Tibial artery (tissue), 4 donors: ENCODE data around the gene RAVER1.

ENCODE experiments used
- DNase-seq, 2 donors: peaks; one replicate each; pipeline ENCODE4 v3.0.0-alpha.2; 2019
- H3K27ac ChIP-seq, 2 donors: fragments of 200-600 bp; sonication (generic) in 1 of 2; 1 replicate in 1 of 2; 2 replicates in 1 of 2; pipeline ENCODE4 v1.5.1; 2018 to 2019; ENCODE audit warnings: mild to moderate bottlenecking in 1 of 2
- H3K27me3 ChIP-seq, 2 donors: fragments of 200-600 bp; sonication (generic) in 1 of 2; one replicate each; pipeline versions ENCODE4 v1.5.1 to v1.6.0; 2016 to 2019
- H3K36me3 ChIP-seq, 3 donors: fragments of 200-600 bp; sonication (generic) in 2 of 3; one replicate each; pipeline ENCODE4 v1.5.1; 2016 to 2019; ENCODE audit warnings: mild to moderate bottlenecking in 2 of 3
- H3K4me1 ChIP-seq, 4 donors: fragments of 200-600 bp; sonication (generic) in 2 of 4; 1 replicate in 3 of 4; 2 replicates in 1 of 4; pipeline ENCODE4 v1.5.1; 2016 to 2019
- H3K4me3 ChIP-seq, 2 donors: fragments of 200-600 bp; sonication (generic) in 1 of 2; 1 replicate in 1 of 2; 2 replicates in 1 of 2; pipeline ENCODE4 v1.5.1; 2018 to 2019; ENCODE audit warnings: mild to moderate bottlenecking in 2 of 2
- H3K9me3 ChIP-seq, 3 donors: fragments of 200-600 bp; sonication (generic) in 1 of 3; one replicate each; pipeline ENCODE4 v1.5.1; 2016 to 2019
- CTCF ChIP-seq, 2 experiments: fragments of 200-600 bp in 1 of 2; fragments of 450-650 bp in 1 of 2; IDR thresholded peaks; one replicate each; pipeline ENCODE4 v1.5.1; 2017 to 2019; ENCODE audit warnings: antibody characterized with exemption in 2 of 2, mild to moderate bottlenecking in 1 of 2, moderate library complexity in 1 of 2
- intact Hi-C: fragments of 100-400 bp; cut with DNase I; formaldehyde crosslinking; loops from one replicate; pipeline ENCODE4 v1.15.0; 2023; ENCODE audit warnings: low total_unique reads

The RAVER1 gene

GRCh38 chr19:10291554-10292205, 41.6 kb downstream of the RAVER1 start:
- Histone ChIP-seq H3K4me3 (peak overlapping the region; percentile 32 to 40), H3K27me3 (peaks cover 6 to 100% of the 10 kb centered on the region in 2 donors), H3K9me3 (no peaks in the 10 kb centered on the region), H3K27ac (no peak overlapping the region), H3K4me1 (peaks cover 0 to 78% (median 67%) of the 10 kb centered on the region in 4 donors), H3K36me3 (no peaks in the 10 kb centered on the region)
- no peak for DNase-seq
- no peak for TF ChIP-seq CTCF (IDR thresholded peaks at IDR 0.05)
- intact Hi-C loops: no loop called here

GRCh38 chr19:10290876-10291553, 42.3 kb downstream of the RAVER1 start:
- H3K36me3 ChIP-seq: no peaks in the 10 kb centered on the region
- peaks cover 6 to 97% of the 10 kb centered on the region in 2 donors for H3K27me3 ChIP-seq
- no peaks in the 10 kb centered on the region for H3K9me3 ChIP-seq
- peak overlapping the region; percentile 32 to 40 for H3K4me3 ChIP-seq
- H3K4me1 ChIP-seq: peaks cover 0 to 74% (median 65%) of the 10 kb centered on the region in 4 donors
- no peak for TF ChIP-seq CTCF (IDR thresholded peaks at IDR 0.05)
- DNase-seq: no peak
- H3K27ac ChIP-seq: no peak overlapping the region
- intact Hi-C loops: no loop called here

GRCh38 chr19:10290357-10290875, 42.9 kb downstream of the RAVER1 start:
- no peaks in the 10 kb centered on the region for H3K9me3 ChIP-seq
- H3K27me3 ChIP-seq: peaks cover 6 to 96% of the 10 kb centered on the region in 2 donors
- TF ChIP-seq CTCF (IDR thresholded peaks at IDR 0.05): no peak
- peaks cover 0 to 5% (median 3%) of the 10 kb centered on the region in 3 donors for H3K36me3 ChIP-seq
- H3K4me3 ChIP-seq: peak overlapping the region in 1 of 2 donors; percentile 40
- H3K27ac ChIP-seq: no peak overlapping the region
- intact Hi-C loops: no loop called here
- no peak for DNase-seq
- peaks cover 0 to 68% (median 59%) of the 10 kb centered on the region in 4 donors for H3K4me1 ChIP-seq

- DNase-seq: no peak
- H3K36me3 ChIP-seq: peaks cover 0 to 10% (median 8%) of the 10 kb centered on the region in 3 donors
- H3K27ac ChIP-seq: no peak within 1 kb of the TSS
- peaks cover 0 to 64% (median 55%) of the 10 kb centered on the region in 4 donors for H3K4me1 ChIP-seq
- peaks cover 6 to 91% of the 10 kb centered on the region in 2 donors for H3K27me3 ChIP-seq
- H3K4me3 ChIP-seq: peak within 1 kb of the TSS; percentile 32 to 40
- H3K9me3 ChIP-seq: no peaks in the 10 kb centered on the region
- intact Hi-C loops: no loop called here
- TF ChIP-seq CTCF (IDR thresholded peaks at IDR 0.05): no peak
Observed at GRCh38 chr19:10289836-10290356, 43.4 kb downstream of the RAVER1 start, which contains the start of gene ICAM5. Gene ICAM5 (plus strand): TSS chr19:10289952. CDS start chr19:10290044, 92 bp downstream.

GRCh38 chr19:10289167-10289835, 44.0 kb downstream of the RAVER1 start:
- no peak for DNase-seq

More at GRCh38 chr19:10289167-10289835, 44.0 kb downstream of the RAVER1 start:
- H3K36me3 ChIP-seq: peaks cover 0 to 16% (median 13%) of the 10 kb centered on the region in 3 donors
- H3K4me1 ChIP-seq: peaks cover 0 to 64% (median 55%) of the 10 kb centered on the region in 4 donors
- no peak for TF ChIP-seq CTCF (IDR thresholded peaks at IDR 0.05)
- intact Hi-C loops: no loop called here
- peak overlapping the region; percentile 15 to 40 for H3K4me3 ChIP-seq
- no peak overlapping the region for H3K27ac ChIP-seq
- H3K27me3 ChIP-seq: peaks cover 6 to 91% of the 10 kb centered on the region in 2 donors
- no peaks in the 10 kb centered on the region for H3K9me3 ChIP-seq
